HCT116 (cell line): ENCODE measurements around the gene EEPD1. TPM values are rescaled to one million over a fixed set of nuclear protein-coding genes. Genes with fewer than 3 reads are reported as not detected.

Experiments
- ATAC-seq: fragments of 200-7000 bp; cut with Tn5 transposase; 2 replicates; pipeline ENCODE4 v1.9.1; 2020; ENCODE audit warnings: mild to moderate bottlenecking, moderate library complexity
- BruUV-seq: library from RNA; stranded (reverse); fragments of 400-500 nt; replicated peaks from 2 replicates; lab custom pipeline; 2021; lab: Mats Ljungman, UMichigan
- CTCF ChIA-PET: fragments of 300-600 bp; sonication (Branson Sonifier 250); formaldehyde crosslinking; loops from one replicate; lab custom pipeline; 2021; ENCODE audit warnings: antibody characterized with exemption; lab: Charles Lee
- POLR2A ChIA-PET: fragments of 300-600, 350-600 bp; sonication (Branson Sonifier 250); formaldehyde crosslinking; loops from one replicate; lab custom pipeline; 2021; ENCODE audit warnings: antibody characterized with exemption; lab: Charles Lee
- RAD21 ChIA-PET, 2 experiments: fragments of 300-600 bp; sonication (Branson Sonifier 250); formaldehyde crosslinking; loops; one replicate each; lab custom pipeline; 2023; ENCODE audit warnings: low total read pairs in 2 of 2; ENCODE audit not compliant: uncharacterized antibody in 2 of 2, unreplicated experiment in 2 of 2, low non-redundant PET in 1 of 2; lab: Charles Lee
- DNase-seq: peaks from one replicate; pipeline ENCODE4 v3.0.0-alpha.2; 2010; ENCODE audit warnings: low read depth, low spot score
- H2AFZ ChIP-seq: fragments of 200-600 bp; shearing (Covaris generic), sonication (generic); 2 replicates; pipeline ENCODE4 v1.6.1; 2017; ENCODE audit warnings: low read depth, mixed run types, mixed read lengths, antibody characterized with exemption, low read length; ENCODE audit not compliant: poor library complexity, severe bottlenecking
- H3K27ac ChIP-seq: 2 replicates; pipeline ENCODE4 v1.5.1; 2012; ENCODE audit warnings: low read depth, low read length
- H3K27me3 ChIP-seq: fragments of 200-600 bp; sonication (generic); 2 replicates; pipeline ENCODE4 v1.6.1; 2016; ENCODE audit warnings: mixed run types, low read length, mixed read lengths; ENCODE audit not compliant: insufficient read depth
- H3K36me3 ChIP-seq, 2 experiments: fragments of 200-500 bp in 1 of 2; fragments of 200-600 bp in 1 of 2; sonication (Bioruptor generic) in 1 of 2; sonication (generic) in 1 of 2; 2 replicates each; pipeline versions ENCODE4 v1.5.1 to v1.6.1; 2014 to 2016; ENCODE audit warnings: low read length in 2 of 2, inconsistent platforms in 1 of 2, mixed read lengths in 1 of 2, mixed run types in 1 of 2; ENCODE audit not compliant: insufficient read depth in 2 of 2, control insufficient read depth in 1 of 2
- H3K4me1 ChIP-seq, 2 experiments: fragments of 200-600 bp in 1 of 2; sonication (generic) in 1 of 2; 2 replicates each; pipeline versions ENCODE4 v1.5.1 to v1.6.1; 2012 to 2017; ENCODE audit warnings: low read length in 2 of 2, inconsistent platforms in 1 of 2, mild to moderate bottlenecking in 1 of 2, mixed read lengths in 1 of 2, mixed run types in 1 of 2, moderate library complexity in 1 of 2; ENCODE audit not compliant: insufficient read depth in 2 of 2, control insufficient read depth in 1 of 2
- H3K4me2 ChIP-seq: fragments of 200-600 bp; sonication (generic); 2 replicates; pipeline ENCODE4 v1.6.1; 2017; ENCODE audit warnings: mixed run types, low read length, mixed read lengths
- H3K4me3 ChIP-seq, 2 experiments: fragments of 200-600 bp in 1 of 2; sonication (generic) in 1 of 2; replicated peaks in 1 of 2; 2 replicates each; pipeline ENCODE4 v1.5.1; 2011 to 2016; ENCODE audit warnings: low read length in 2 of 2, control low read depth in 1 of 2, low read depth in 1 of 2, mild to moderate bottlenecking in 1 of 2, mixed read lengths in 1 of 2, mixed run types in 1 of 2
- H3K79me2 ChIP-seq: fragments of 200-600 bp; sonication (generic); 2 replicates; pipeline ENCODE4 v1.6.1; 2017; ENCODE audit warnings: mild to moderate bottlenecking, mixed run types, low read length, moderate library complexity, mixed read lengths; ENCODE audit not compliant: insufficient read depth
- H3K9ac ChIP-seq: fragments of 200-600 bp; sonication (generic); 2 replicates; pipeline ENCODE4 v1.6.1; 2016; ENCODE audit warnings: low read length, mixed read lengths
- H3K9me2 ChIP-seq: fragments of 200-600 bp; sonication (generic), shearing (Covaris generic); 2 replicates; pipeline ENCODE4 v1.6.1; 2017; ENCODE audit warnings: mixed run types, mild to moderate bottlenecking, moderate library complexity; ENCODE audit not compliant: insufficient read depth
- H3K9me3 ChIP-seq, 2 experiments: fragments of 200-500 bp in 1 of 2; fragments of 200-600 bp in 1 of 2; sonication (Bioruptor generic) in 1 of 2; sonication (generic) in 1 of 2; 2 replicates each; pipeline ENCODE4 v1.6.1; 2014 to 2017; ENCODE audit warnings: low read length in 2 of 2, mixed read lengths in 2 of 2, inconsistent platforms in 1 of 2, low read depth in 1 of 2, mild to moderate bottlenecking in 1 of 2, mixed run types in 1 of 2, moderate library complexity in 1 of 2; ENCODE audit not compliant: control insufficient read depth in 1 of 2, insufficient read depth in 1 of 2
- H4K20me1 ChIP-seq: fragments of 200-600 bp; sonication (generic), shearing (Covaris generic); 2 replicates; pipeline ENCODE4 v1.6.1; 2017; ENCODE audit warnings: mixed run types, mild to moderate bottlenecking, moderate library complexity; ENCODE audit not compliant: insufficient read depth
- CBX3 ChIP-seq: IDR thresholded peaks from 2 replicates; pipeline ENCODE4 v1.6.1; 2012; ENCODE audit warnings: low read depth
- CEBPB ChIP-seq: IDR thresholded peaks from 2 replicates; pipeline ENCODE4 v1.6.1; 2012; ENCODE audit warnings: low read depth
- EZH2 ChIP-seq: fragments of 200-600 bp; sonication (generic); IDR thresholded peaks from 2 replicates; pipeline ENCODE4 v1.6.1; 2017; ENCODE audit warnings: antibody characterized with exemption, mixed run types
- EZH2phosphoT487 ChIP-seq: fragments of 200-600 bp; IDR thresholded peaks from 2 replicates; pipeline ENCODE4 v1.6.1; 2018; ENCODE audit warnings: antibody characterized with exemption, borderline replicate concordance
- JUND ChIP-seq: IDR thresholded peaks from 2 replicates; pipeline ENCODE4 v1.6.1; 2012
- POLR2A ChIP-seq: IDR thresholded peaks from 2 replicates; pipeline ENCODE4 v1.7.0; 2011; ENCODE audit warnings: borderline replicate concordance; ENCODE audit not compliant: insufficient read depth, insufficient read length; ENCODE audit errors: extremely low read depth
- POLR2AphosphoS5 ChIP-seq: IDR thresholded peaks from 2 replicates; pipeline ENCODE4 v1.6.1; 2011; ENCODE audit warnings: mild to moderate bottlenecking, low read depth, low read length, moderate library complexity
- RAD21 ChIP-seq: IDR thresholded peaks from 2 replicates; pipeline ENCODE4 v1.6.1; 2012; ENCODE audit warnings: low read depth, mild to moderate bottlenecking
- REST ChIP-seq: IDR thresholded peaks from 2 replicates; pipeline ENCODE4 v1.6.1; 2012; ENCODE audit warnings: low read depth
- SIN3A ChIP-seq: IDR thresholded peaks from 2 replicates; pipeline ENCODE4 v1.6.1; 2012; ENCODE audit warnings: low read depth
- SP1 ChIP-seq: IDR thresholded peaks from 2 replicates; pipeline ENCODE4 v1.6.1; 2012; ENCODE audit warnings: low read depth
- SRF ChIP-seq: IDR thresholded peaks from 2 replicates; pipeline ENCODE4 v1.6.1; 2012; ENCODE audit warnings: low read depth
- TCF7L2 ChIP-seq: IDR thresholded peaks from 2 replicates; pipeline ENCODE4 v1.7.0; 2011; ENCODE audit warnings: borderline replicate concordance, inconsistent platforms; ENCODE audit not compliant: insufficient read depth, insufficient read length; ENCODE audit errors: extremely low read depth
- ZFX ChIP-seq: fragments of 450-650 bp; IDR thresholded peaks from 2 replicates; pipeline ENCODE4 v1.6.1; 2017
- intact Hi-C: fragments of 100-400 bp; cut with micrococcal nuclease; formaldehyde crosslinking; loops from 2 replicates; pipeline ENCODE4 v1.10.0; 2022
- total RNA-seq: library from RNA; stranded (reverse); gene quantifications from one replicate; pipeline ENCODE4 v1.2.1, GENCODE V29; 2021; ENCODE audit not compliant: unreplicated experiment
- TF ChIP-seq, protein P1 (sequence below): IDR thresholded peaks from 2 replicates; pipeline ENCODE4 v1.6.1; 2012
- TF ChIP-seq, protein P2 (sequence below): IDR thresholded peaks from 2 replicates; pipeline ENCODE4 v1.6.1; 2012
- TF ChIP-seq, protein P3 (sequence below), 3 experiments: fragments of 200-600 bp in 1 of 3; sonication (generic) in 1 of 3; IDR thresholded peaks in 2 of 3; conservative IDR thresholded peaks in 1 of 3; 2 replicates each; pipeline ENCODE4 v1.5.1; 2012 to 2017; ENCODE audit warnings: low read depth in 2 of 3, low read length in 2 of 3, antibody characterized with exemption in 1 of 3, borderline replicate concordance in 1 of 3, control low read depth in 1 of 3, mild to moderate bottlenecking in 1 of 3, mixed read lengths in 1 of 3, mixed run types in 1 of 3, moderate library complexity in 1 of 3; ENCODE audit not compliant: insufficient read depth in 1 of 3

The EEPD1 gene
- total RNA-seq, 1 experiment from 2014 or later = 4.2 TPM

DNA sequence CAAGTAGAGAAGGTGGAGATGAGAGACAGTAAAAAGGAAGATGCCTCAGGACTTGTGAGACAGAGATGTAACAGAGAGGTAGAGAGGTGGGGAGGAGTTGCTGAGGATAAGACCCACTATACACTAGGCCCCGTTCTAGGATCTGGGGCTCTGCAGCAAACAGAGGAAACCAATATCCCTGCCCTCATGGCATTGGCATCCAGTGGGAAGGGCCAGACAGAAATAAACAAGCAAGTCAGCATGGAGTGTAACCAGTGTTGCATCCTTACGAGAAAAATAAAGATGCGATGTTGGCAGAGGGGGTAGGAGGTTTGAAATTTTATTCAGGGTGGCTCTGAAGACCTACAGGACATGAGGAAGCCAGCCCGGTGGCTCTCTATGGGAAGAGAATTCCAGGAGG, 22.0 kb upstream of the EEPD1 start:
- no peak overlapping the region for H3K4me3 ChIP-seq
- no peaks in the 10 kb centered on the region for H3K9me3 ChIP-seq
- no peaks in the 10 kb centered on the region for H3K36me3 ChIP-seq
- H3K9me2 ChIP-seq = no peaks in the 10 kb centered on the region
- H3K4me2 ChIP-seq = no peak overlapping the region
- intact Hi-C loops = no loop called here
- H3K9ac ChIP-seq = no peak overlapping the region
- peaks cover 9 to 26% of the 10 kb centered on the region in 2 experiments; a peak in 3 of 4 replicates for H3K4me1 ChIP-seq
- ATAC-seq = no peak
- ChIA-PET RAD21 (no interaction called here), POLR2A (no interaction called here), CTCF (no interaction called here)
- TF ChIP-seq CEBPB (no peak), RAD21 (no peak), CBX3 (no peak), TCF7L2 (no peak), EZH2 (no peak), SRF (no peak), SP1 (no peak), REST (no peak), POLR2AphosphoS5 (no peak), EZH2phosphoT487 (no peak), JUND (no peak), ZFX (no peak), POLR2A (no peak), SIN3A (no peak)
- TF ChIP-seq, protein P1, sequence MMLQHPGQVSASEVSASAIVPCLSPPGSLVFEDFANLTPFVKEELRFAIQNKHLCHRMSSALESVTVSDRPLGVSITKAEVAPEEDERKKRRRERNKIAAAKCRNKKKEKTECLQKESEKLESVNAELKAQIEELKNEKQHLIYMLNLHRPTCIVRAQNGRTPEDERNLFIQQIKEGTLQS = no peak
- TF ChIP-seq, protein P2, sequence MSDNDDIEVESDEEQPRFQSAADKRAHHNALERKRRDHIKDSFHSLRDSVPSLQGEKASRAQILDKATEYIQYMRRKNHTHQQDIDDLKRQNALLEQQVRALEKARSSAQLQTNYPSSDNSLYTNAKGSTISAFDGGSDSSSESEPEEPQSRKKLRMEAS = no peak
- TF ChIP-seq, protein P3, sequence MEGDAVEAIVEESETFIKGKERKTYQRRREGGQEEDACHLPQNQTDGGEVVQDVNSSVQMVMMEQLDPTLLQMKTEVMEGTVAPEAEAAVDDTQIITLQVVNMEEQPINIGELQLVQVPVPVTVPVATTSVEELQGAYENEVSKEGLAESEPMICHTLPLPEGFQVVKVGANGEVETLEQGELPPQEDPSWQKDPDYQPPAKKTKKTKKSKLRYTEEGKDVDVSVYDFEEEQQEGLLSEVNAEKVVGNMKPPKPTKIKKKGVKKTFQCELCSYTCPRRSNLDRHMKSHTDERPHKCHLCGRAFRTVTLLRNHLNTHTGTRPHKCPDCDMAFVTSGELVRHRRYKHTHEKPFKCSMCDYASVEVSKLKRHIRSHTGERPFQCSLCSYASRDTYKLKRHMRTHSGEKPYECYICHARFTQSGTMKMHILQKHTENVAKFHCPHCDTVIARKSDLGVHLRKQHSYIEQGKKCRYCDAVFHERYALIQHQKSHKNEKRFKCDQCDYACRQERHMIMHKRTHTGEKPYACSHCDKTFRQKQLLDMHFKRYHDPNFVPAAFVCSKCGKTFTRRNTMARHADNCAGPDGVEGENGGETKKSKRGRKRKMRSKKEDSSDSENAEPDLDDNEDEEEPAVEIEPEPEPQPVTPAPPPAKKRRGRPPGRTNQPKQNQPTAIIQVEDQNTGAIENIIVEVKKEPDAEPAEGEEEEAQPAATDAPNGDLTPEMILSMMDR (IDR thresholded peaks at IDR 0.05 in 2 of 3, conservative IDR thresholded peaks at IDR 0.05 in 1 of 3; ENCODE audit: borderline replicate concordance in 1 of 3, insufficient read depth in 1 of 3, low read depth in 2 of 3, low read length in 2 of 3) = no peak
- no peaks in the 10 kb centered on the region for H3K79me2 ChIP-seq
- H3K27ac ChIP-seq = no peak overlapping the region
- H3K27me3 ChIP-seq = no peaks in the 10 kb centered on the region
- H4K20me1 ChIP-seq = no peaks in the 10 kb centered on the region
- no TSS peak for BruUV-seq
- no peak overlapping the region for H2AFZ ChIP-seq
- DNase-seq = no peak
